LoVo (cell line): ENCODE results near the gene USP22.

Source experiments
- DNase-seq: peaks from one replicate; pipeline ENCODE4 v3.0.0-alpha.2; 2016; ENCODE audit warnings: low spot score

Gene USP22

GRCh38 chr17:21046216-21046615 is 3.4 kb upstream of the USP22 start:
- no peak for DNase-seq

GRCh38 chr17:21044971-21045370 is 2.2 kb upstream of the USP22 start:
- no peak for DNase-seq

GRCh38 chr17:21043296-21044232 is 753 bp upstream of the USP22 start:
- no peak for DNase-seq

GRCh38 chr17:21041741-21042457 is 912 bp downstream of the USP22 start:
- DNase-seq, result peak; percentile 53

GRCh38 chr17:21039839-21040575 is 2.8 kb downstream of the USP22 start:
- DNase-seq, result peak; percentile 28

GRCh38 chr17:21037117-21037803 is 5.6 kb downstream of the USP22 start:
- DNase-seq, result no peak

GRCh38 chr17:21036361-21036881 is 6.4 kb downstream of the USP22 start:
- no peak for DNase-seq

- DNase-seq, result no peak
These were observed 7.4 kb downstream of the USP22 start for GRCh38 chr17:21035406-21035805.

- no peak for DNase-seq
These were observed 8.2 kb downstream of the USP22 start for GRCh38 chr17:21034340-21035235.

GRCh38 chr17:21033350-21033749 is 9.5 kb downstream of the USP22 start:
- no peak for DNase-seq

GRCh38 chr17:21031756-21032396 is 10.9 kb downstream of the USP22 start:
- no peak for DNase-seq

DNA sequence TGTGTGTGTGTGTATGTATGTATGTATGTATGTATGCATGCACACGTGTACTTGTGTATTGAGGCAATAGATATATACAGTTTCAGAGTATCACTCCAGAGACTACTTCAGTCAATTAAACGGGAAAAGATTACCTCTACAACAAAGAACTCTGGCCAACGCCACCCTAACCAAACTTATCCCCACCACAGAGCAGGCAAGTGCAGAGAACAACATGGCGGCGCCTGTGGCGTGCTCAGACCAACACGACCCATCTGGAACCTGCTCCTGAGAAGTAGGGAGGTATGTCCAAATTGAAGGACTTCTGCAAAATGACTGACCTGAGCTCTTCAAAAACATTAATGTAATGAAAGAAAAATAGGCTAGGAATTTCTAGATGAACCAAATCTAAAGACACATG is 12.4 kb downstream of the USP22 start:
- no peak for DNase-seq

GRCh38 chr17:21029515-21029914 is 13.3 kb downstream of the USP22 start:
- no peak for DNase-seq

- no peak for DNase-seq
These were observed 13.8 kb downstream of the USP22 start for GRCh38 chr17:21029036-21029435.

DNA sequence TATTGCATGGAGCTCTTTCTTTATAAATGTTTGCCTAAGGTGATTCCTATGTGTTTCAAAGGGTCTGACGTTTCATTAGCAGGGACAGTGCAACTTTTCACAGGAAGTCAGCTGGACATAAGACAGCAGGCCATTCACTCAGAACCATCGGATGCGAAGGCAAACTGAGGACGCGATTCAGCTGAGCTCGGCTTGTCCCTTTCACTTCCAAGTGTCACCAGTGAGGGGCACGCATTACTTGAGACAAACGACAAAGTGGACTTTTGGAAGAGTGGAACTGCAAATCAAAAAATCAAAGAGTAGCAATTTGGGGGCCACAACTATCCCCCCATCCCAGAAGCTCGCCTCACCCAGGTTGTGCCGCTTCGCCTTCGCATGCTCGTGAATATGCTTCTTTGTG is 14.6 kb downstream of the USP22 start:
- no peak for DNase-seq

GRCh38 chr17:21027031-21027430 is 15.8 kb downstream of the USP22 start:
- DNase-seq, result no peak

DNA sequence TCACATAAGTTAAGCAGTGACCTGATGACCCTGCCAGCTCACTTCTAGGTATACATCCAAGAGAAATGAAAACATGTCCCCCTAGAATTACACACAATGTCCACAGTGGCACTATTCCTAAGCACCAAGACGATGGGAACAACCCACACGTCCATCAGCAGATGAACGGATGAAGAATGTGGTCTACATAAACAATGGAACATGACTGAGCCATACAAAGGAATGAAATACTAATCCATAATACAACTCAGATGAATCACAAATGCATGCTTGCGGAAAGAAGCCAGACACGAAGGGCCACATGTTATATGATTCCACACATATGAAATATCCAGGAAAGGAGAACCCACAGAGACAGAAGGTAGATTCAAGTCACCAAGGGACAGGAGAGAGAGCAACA is 17.4 kb downstream of the USP22 start:
- no peak for DNase-seq

GRCh38 chr17:21024024-21024423 is 18.8 kb downstream of the USP22 start:
- no peak for DNase-seq

GRCh38 chr17:21021208-21021803 is 21.5 kb downstream of the USP22 start:
- DNase-seq, result no peak

- DNase-seq, result no peak
These were observed 22.2 kb downstream of the USP22 start for GRCh38 chr17:21020622-21021021.
